H9 (cell line): Measurements from ENCODE around the gene IFIT1B. TPM values are rescaled to one million over a fixed set of nuclear protein-coding genes. Genes with fewer than 3 reads are reported as not detected.
"Not testable (repeated sequence)": the region's sequence is repeated elsewhere in the genome, so short reads cannot be mapped to it uniquely, and the experiment has no call there.

ENCODE experiments used
- DNase-seq: peaks from one replicate; pipeline ENCODE4 v3.0.0-alpha.2; 2017
- H2AFZ ChIP-seq: one replicate; pipeline ENCODE4 v1.6.1; 2013; ENCODE audit warnings: mild to moderate bottlenecking, low read length, control low read depth, moderate library complexity
- H2AK5ac ChIP-seq: 2 replicates; pipeline ENCODE4 v1.6.1; 2013; ENCODE audit warnings: low read length, control low read depth, mixed read lengths; ENCODE audit not compliant: insufficient read length
- H2BK120ac ChIP-seq: one replicate; pipeline ENCODE4 v1.6.1; 2013; ENCODE audit warnings: low read depth, mild to moderate bottlenecking, low read length, control low read depth, inconsistent platforms; ENCODE audit not compliant: poor library complexity, severe bottlenecking
- H2BK12ac ChIP-seq: 2 replicates; pipeline ENCODE4 v1.6.1; 2013; ENCODE audit warnings: low read length, control low read depth, mixed read lengths, low read depth; ENCODE audit not compliant: insufficient read length
- H2BK15ac ChIP-seq: 2 replicates; pipeline ENCODE4 v1.6.1; 2013; ENCODE audit warnings: low read depth, low read length, control low read depth
- H2BK20ac ChIP-seq: one replicate; pipeline ENCODE4 v1.6.1; 2013; ENCODE audit warnings: low read depth, mild to moderate bottlenecking, low read length, control low read depth, inconsistent platforms; ENCODE audit not compliant: poor library complexity, severe bottlenecking
- H2BK5ac ChIP-seq: 2 replicates; pipeline ENCODE4 v1.6.1; 2013; ENCODE audit warnings: low read length, control low read depth, mixed read lengths; ENCODE audit not compliant: insufficient read length
- H3K14ac ChIP-seq: 2 replicates; pipeline ENCODE4 v1.6.1; 2013; ENCODE audit warnings: low read length, control low read depth; ENCODE audit not compliant: insufficient read depth
- H3K18ac ChIP-seq: 2 replicates; pipeline ENCODE4 v1.6.1; 2013; ENCODE audit warnings: low read depth, mild to moderate bottlenecking, mixed read lengths, low read length, control low read depth; ENCODE audit not compliant: insufficient read length
- H3K23ac ChIP-seq: 2 replicates; pipeline ENCODE4 v1.6.1; 2013; ENCODE audit warnings: low read length, control low read depth, mixed read lengths, low read depth; ENCODE audit not compliant: insufficient read length
- H3K23me2 ChIP-seq: 2 replicates; pipeline ENCODE4 v1.6.1; 2013; ENCODE audit warnings: low read depth, mild to moderate bottlenecking, mixed read lengths, low read length, control low read depth; ENCODE audit not compliant: insufficient read length, poor library complexity, severe bottlenecking
- H3K27ac ChIP-seq: 2 replicates; pipeline ENCODE4 v1.5.1; 2013; ENCODE audit warnings: low read length, control low read depth, mixed read lengths, low read depth; ENCODE audit not compliant: insufficient read length
- H3K27me3 ChIP-seq: 2 replicates; pipeline ENCODE4 v1.6.1; 2013; ENCODE audit warnings: low read length, control low read depth, inconsistent platforms; ENCODE audit not compliant: insufficient read depth
- H3K4ac ChIP-seq: 2 replicates; pipeline ENCODE4 v1.6.1; 2013; ENCODE audit warnings: low read depth, mild to moderate bottlenecking, control low read depth, inconsistent platforms, low read length, moderate library complexity
- H3K4me1 ChIP-seq: 2 replicates; pipeline ENCODE4 v1.6.1; 2013; ENCODE audit warnings: low read length, control low read depth, inconsistent platforms; ENCODE audit not compliant: insufficient read depth
- H3K4me2 ChIP-seq: 2 replicates; pipeline ENCODE4 v1.6.1; 2013; ENCODE audit warnings: low read length, control low read depth, mixed read lengths; ENCODE audit not compliant: insufficient read length, insufficient read depth
- H3K56ac ChIP-seq: 2 replicates; pipeline ENCODE4 v1.6.1; 2013; ENCODE audit warnings: low read depth, mild to moderate bottlenecking, mixed read lengths, low read length, control low read depth; ENCODE audit not compliant: insufficient read length
- H3K79me1 ChIP-seq: 2 replicates; pipeline ENCODE4 v1.6.1; 2013; ENCODE audit warnings: low read depth, mild to moderate bottlenecking, moderate library complexity, low read length, control low read depth, inconsistent platforms; ENCODE audit not compliant: insufficient read depth, poor library complexity, severe bottlenecking
- H3K79me2 ChIP-seq: 2 replicates; pipeline ENCODE4 v1.6.1; 2013; ENCODE audit warnings: low read length, control low read depth, inconsistent platforms; ENCODE audit not compliant: insufficient read depth
- H3K9ac ChIP-seq: 2 replicates; pipeline ENCODE4 v1.6.1; 2013; ENCODE audit warnings: low read length, control low read depth, mixed read lengths; ENCODE audit not compliant: insufficient read length; ENCODE audit errors: extremely low read depth
- H3K9me3 ChIP-seq: one replicate; pipeline ENCODE4 v1.6.1; 2013; ENCODE audit warnings: low read depth, low read length, inconsistent platforms; ENCODE audit not compliant: control insufficient read depth
- H3T11ph ChIP-seq: one replicate; pipeline ENCODE4 v1.6.1; 2013; ENCODE audit warnings: mild to moderate bottlenecking, low read length, control low read depth, inconsistent platforms
- H4K20me1 ChIP-seq: one replicate; pipeline ENCODE4 v1.6.1; 2013; ENCODE audit not compliant: control insufficient read depth, insufficient read length, insufficient read depth
- H4K5ac ChIP-seq: 2 replicates; pipeline ENCODE4 v1.6.1; 2013; ENCODE audit warnings: low read depth, mild to moderate bottlenecking, mixed read lengths, low read length, control low read depth; ENCODE audit not compliant: insufficient read length
- H4K8ac ChIP-seq: replicated peaks from 2 replicates; pipeline ENCODE4 v1.6.1; 2013; ENCODE audit warnings: low read length, control low read depth, mixed read lengths, low read depth; ENCODE audit not compliant: insufficient read length
- H4K91ac ChIP-seq: 2 replicates; pipeline ENCODE4 v1.6.1; 2013; ENCODE audit warnings: low read depth, mild to moderate bottlenecking, moderate library complexity, mixed read lengths, low read length, control low read depth; ENCODE audit not compliant: insufficient read length
- H3K27ac Mint-ChIP-seq, 3 experiments: 2 replicates in 2 of 3; 3 replicates in 1 of 3; pipeline ENCODE4 v1.8.0; 2020 to 2021; ENCODE audit warnings: mixed read lengths in 3 of 3, mild to moderate bottlenecking in 1 of 3, moderate library complexity in 1 of 3
- H3K27me3 Mint-ChIP-seq: 2 replicates; pipeline ENCODE4 v1.8.0; 2021; ENCODE audit warnings: low read depth, mild to moderate bottlenecking, moderate library complexity, mixed read lengths
- H3K36me3 Mint-ChIP-seq, 3 experiments: 2 replicates in 2 of 3; 3 replicates in 1 of 3; pipeline ENCODE4 v1.8.0; 2020 to 2021; ENCODE audit warnings: low read depth in 3 of 3, mixed read lengths in 3 of 3; ENCODE audit not compliant: insufficient read depth in 1 of 3
- H3K4me1 Mint-ChIP-seq, 2 experiments: 2 replicates each; pipeline ENCODE4 v1.8.0; 2020; ENCODE audit warnings: mixed read lengths in 2 of 2
- H3K4me3 Mint-ChIP-seq, 2 experiments: 2 replicates in 1 of 2; 3 replicates in 1 of 2; pipeline ENCODE4 v1.8.0; 2020 to 2021; ENCODE audit warnings: mild to moderate bottlenecking in 2 of 2, mixed read lengths in 2 of 2, moderate library complexity in 1 of 2
- H3K9me3 Mint-ChIP-seq, 2 experiments: 2 replicates in 1 of 2; 3 replicates in 1 of 2; pipeline ENCODE4 v1.8.0; 2020; ENCODE audit warnings: mild to moderate bottlenecking in 2 of 2, mixed read lengths in 2 of 2, moderate library complexity in 1 of 2
- WGBS: extraction: QIAGEN DNeasy Blood & Tissue Kit; methylation state at CpG from one replicate; pipeline ENCODE4 v1.1.7; 2013; ENCODE audit warnings: missing lambda C conversion rate, low lambda C conversion rate, mixed read lengths; ENCODE audit not compliant: insufficient read length; ENCODE audit errors: extremely low coverage; 5-methylcytosine and 5-hydroxymethylcytosine counted together
- total RNA-seq: library from RNA; stranded (reverse); gene quantifications from 2 replicates; pipeline ENCODE4 v1.2.1, GENCODE V29; 2021
- TF ChIP-seq, protein P1 (sequence below): fragments of 200-600 bp; sonication (generic); conservative IDR thresholded peaks from 3 replicates; pipeline ENCODE4 v1.8.0; 2021; ENCODE audit warnings: antibody characterized with exemption, mild to moderate bottlenecking

IFIT1B gene
- total RNA-seq, 1 experiment from 2014 or later = not detected

DNA sequence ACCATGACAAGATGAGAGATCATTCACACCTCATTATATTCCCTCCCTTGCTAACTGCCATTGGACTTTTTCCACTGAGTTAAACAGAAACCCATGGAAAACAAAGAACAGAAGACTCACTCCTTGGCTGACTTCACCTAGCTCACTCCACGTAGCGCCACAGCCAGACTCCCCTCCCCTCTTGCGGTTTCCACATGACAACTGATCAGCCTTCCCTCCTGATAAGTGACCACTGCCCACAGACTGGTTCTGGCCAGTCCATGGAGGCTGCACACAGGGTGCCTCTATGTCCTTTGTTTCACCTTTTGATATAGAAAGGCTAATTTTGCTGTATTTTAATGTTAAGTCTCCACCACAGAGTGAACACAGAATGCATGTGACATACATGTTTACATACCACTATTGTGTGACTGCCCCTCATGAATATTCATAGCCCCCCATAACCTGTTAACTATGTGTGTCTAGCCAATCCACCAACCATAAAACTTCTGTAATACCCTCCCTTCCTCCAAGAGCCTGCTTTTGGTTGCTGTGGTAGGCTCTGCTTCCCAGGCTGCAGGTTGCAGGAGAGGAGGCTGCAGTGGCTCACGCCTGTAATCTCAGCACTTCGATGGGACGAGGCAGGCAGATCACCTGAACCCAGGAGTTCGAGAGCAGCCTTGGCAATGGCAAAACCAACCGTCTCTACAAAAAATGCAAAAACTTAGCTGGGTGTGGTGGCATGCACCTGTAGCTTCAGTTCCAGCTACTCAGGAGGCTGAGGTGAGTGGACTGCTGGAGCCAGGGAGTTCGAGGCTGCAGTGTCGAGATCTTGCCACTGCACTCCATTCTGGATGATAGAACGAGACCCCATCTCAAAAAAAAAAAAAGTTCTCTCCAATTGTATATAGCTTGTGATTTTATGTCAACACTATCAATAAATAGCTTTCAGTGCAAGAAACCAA, 26.5 kb downstream of the IFIT1B start:
- H3K4ac ChIP-seq = no peak overlapping the region
- TF ChIP-seq, protein P1, sequence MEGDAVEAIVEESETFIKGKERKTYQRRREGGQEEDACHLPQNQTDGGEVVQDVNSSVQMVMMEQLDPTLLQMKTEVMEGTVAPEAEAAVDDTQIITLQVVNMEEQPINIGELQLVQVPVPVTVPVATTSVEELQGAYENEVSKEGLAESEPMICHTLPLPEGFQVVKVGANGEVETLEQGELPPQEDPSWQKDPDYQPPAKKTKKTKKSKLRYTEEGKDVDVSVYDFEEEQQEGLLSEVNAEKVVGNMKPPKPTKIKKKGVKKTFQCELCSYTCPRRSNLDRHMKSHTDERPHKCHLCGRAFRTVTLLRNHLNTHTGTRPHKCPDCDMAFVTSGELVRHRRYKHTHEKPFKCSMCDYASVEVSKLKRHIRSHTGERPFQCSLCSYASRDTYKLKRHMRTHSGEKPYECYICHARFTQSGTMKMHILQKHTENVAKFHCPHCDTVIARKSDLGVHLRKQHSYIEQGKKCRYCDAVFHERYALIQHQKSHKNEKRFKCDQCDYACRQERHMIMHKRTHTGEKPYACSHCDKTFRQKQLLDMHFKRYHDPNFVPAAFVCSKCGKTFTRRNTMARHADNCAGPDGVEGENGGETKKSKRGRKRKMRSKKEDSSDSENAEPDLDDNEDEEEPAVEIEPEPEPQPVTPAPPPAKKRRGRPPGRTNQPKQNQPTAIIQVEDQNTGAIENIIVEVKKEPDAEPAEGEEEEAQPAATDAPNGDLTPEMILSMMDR = no peak
- Mint-ChIP-seq H3K4me1 (peaks cover 3 to 11% of the 10 kb centered on the region in 2 experiments; a peak in 2 of 4 replicates), H3K4me3 (no peak overlapping the region), H3K9me3 (peaks cover 0 to 8% of the 10 kb centered on the region in 2 experiments; a peak in 4 of 5 replicates), H3K27me3 (no peaks in the 10 kb centered on the region), H3K36me3 (peaks cover 4 to 14% (median 4%) of the 10 kb centered on the region in 3 experiments; a peak in 6 of 7 replicates), H3K27ac (no peak overlapping the region; a peak in 1 of 7 replicates)
- H2BK12ac ChIP-seq = no peak overlapping the region
- H2BK15ac ChIP-seq = no peak overlapping the region
- no peak overlapping the region for H4K5ac ChIP-seq
- H3K18ac ChIP-seq = no peak overlapping the region
- H3K56ac ChIP-seq = no peak overlapping the region
- no peak overlapping the region for H3T11ph ChIP-seq
- H3K79me2 ChIP-seq = no peaks in the 10 kb centered on the region
- no peak overlapping the region for H4K91ac ChIP-seq
- no peaks in the 10 kb centered on the region for H4K20me1 ChIP-seq
- no peaks in the 10 kb centered on the region for H3K4me1 ChIP-seq
- no peak overlapping the region for H2BK5ac ChIP-seq
- no peaks in the 10 kb centered on the region for H3K27me3 ChIP-seq
- no peak overlapping the region for H4K8ac ChIP-seq
- H3K9me3 ChIP-seq = no peaks in the 10 kb centered on the region
- DNase-seq = no peak
- no peak overlapping the region for H3K4me2 ChIP-seq
- H3K23ac ChIP-seq = no peak overlapping the region
- no peak overlapping the region for H2AFZ ChIP-seq
- H3K23me2 ChIP-seq = no peaks in the 10 kb centered on the region
- H3K79me1 ChIP-seq = peaks cover 2% of the 10 kb centered on the region
- H2BK120ac ChIP-seq = no peak overlapping the region
- H2BK20ac ChIP-seq = no peak overlapping the region
- H3K14ac ChIP-seq = no peak overlapping the region
- no peak overlapping the region for H3K9ac ChIP-seq
- no CpG with 5 or more reads among the region's 11 CpGs for WGBS
- no peak overlapping the region for H3K27ac ChIP-seq
- no peak overlapping the region for H2AK5ac ChIP-seq

DNA sequence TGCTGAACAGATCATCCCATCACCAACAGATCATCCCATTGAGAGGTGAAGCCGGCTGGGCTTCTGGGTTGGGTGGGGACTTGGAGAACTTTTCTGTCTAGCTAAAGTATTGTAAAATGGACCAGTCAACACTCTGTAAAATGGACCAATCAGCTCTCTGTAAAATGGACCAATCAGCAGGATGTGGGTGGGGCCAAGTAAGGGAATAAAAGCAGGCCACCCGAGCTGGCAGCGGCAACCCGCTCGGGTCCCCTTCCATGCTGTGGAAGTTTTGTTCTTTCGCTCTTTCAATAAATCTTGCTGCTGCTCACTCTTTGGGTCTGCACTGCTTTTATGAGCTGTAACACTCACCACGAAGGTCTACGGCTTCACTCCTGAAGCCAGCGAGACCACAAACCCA, 28.3 kb downstream of the IFIT1B start:
- not testable (repeated sequence) for H4K91ac ChIP-seq, H3K14ac ChIP-seq, H4K8ac ChIP-seq, H3T11ph ChIP-seq, H3K27me3 Mint-ChIP-seq, H2AK5ac ChIP-seq, H3K56ac ChIP-seq, H3K4me2 ChIP-seq, H4K5ac ChIP-seq, H3K27me3 ChIP-seq, H3K18ac ChIP-seq, H3K9ac ChIP-seq, H3K9me3 Mint-ChIP-seq, H2BK15ac ChIP-seq, H2BK12ac ChIP-seq, H3K4ac ChIP-seq, H3K4me1 ChIP-seq, H3K27ac ChIP-seq, DNase-seq, H3K23ac ChIP-seq, H2BK5ac ChIP-seq, H3K79me1 ChIP-seq, H2BK120ac ChIP-seq, H3K9me3 ChIP-seq, H3K4me3 Mint-ChIP-seq, H2AFZ ChIP-seq, H3K79me2 ChIP-seq, H3K23me2 ChIP-seq, H4K20me1 ChIP-seq, H3K4me1 Mint-ChIP-seq, H3K27ac Mint-ChIP-seq, H2BK20ac ChIP-seq
- no CpG with 5 or more reads among the region's 9 CpGs for WGBS
- H3K36me3 Mint-ChIP-seq = peaks cover 4 to 14% (median 4%) of the 10 kb centered on the region in 3 experiments; a peak in 6 of 7 replicates
